ENCODE results near the gene TAGLN3.

GRCh38 chr3:112047264-112047663 lies 48.5 kb downstream of the TAGLN3 start:
- TF ChIP-seq CTCF (IDR thresholded peaks at IDR 0.05; ENCODE audit: low read depth, low read length) (no peak), EZH2phosphoT487 (IDR thresholded peaks at IDR 0.05; ENCODE audit: low read depth) (no peak)

Data from OCI-LY3 (cell line).